RWPE1 (cell line): ENCODE data around the gene CCDC144A.
"Not testable (repeated sequence)": the region's sequence is repeated elsewhere in the genome, so short reads cannot be mapped to it uniquely, and the experiment has no call there.

Source experiments
- CTCF ChIA-PET: fragments of 350-600 bp; sonication (Branson Sonifier 250); formaldehyde crosslinking; extraction: SDS; loops from one replicate; lab custom pipeline; 2021; lab: Yijun Ruan, JAX
- POLR2A ChIA-PET: fragments of 400-600 bp; formaldehyde crosslinking; extraction: SDS; loops from one replicate; lab custom pipeline; 2020; ENCODE audit warnings: antibody characterized with exemption; ENCODE audit not compliant: low non-redundant PET; lab: Yijun Ruan, JAX
- DNase-seq: peaks from one replicate; pipeline ENCODE4 v3.0.0; 2012; ENCODE audit warnings: low spot score
- H3K27ac ChIP-seq: fragments of 450-650 bp; 2 replicates; pipeline ENCODE4 v1.5.1; 2017
- CTCF ChIP-seq: fragments of 450-650 bp; conservative IDR thresholded peaks from 2 replicates; pipeline ENCODE4 v1.5.1; 2017; ENCODE audit warnings: low read depth, mild to moderate bottlenecking

Gene CCDC144A

GRCh38 chr17:16751224-16751923 is 61.3 kb downstream of the CCDC144A start:
- peak; percentile 24; the same call in 1 of the 2 replicates for TF ChIP-seq CTCF
- H3K27ac ChIP-seq, POLR2A ChIA-PET, CTCF ChIA-PET: not testable (repeated sequence)
- peak; percentile 1 for DNase-seq

GRCh38 chr17:16751924-16752287 is 61.9 kb downstream of the CCDC144A start:
- H3K27ac ChIP-seq, DNase-seq, POLR2A ChIA-PET, CTCF ChIA-PET: not testable (repeated sequence)

- CTCF ChIA-PET, POLR2A ChIA-PET, H3K27ac ChIP-seq, DNase-seq: not testable (repeated sequence)
Observed at GRCh38 chr17:16757520-16757919, 67.5 kb downstream of the CCDC144A start.

GRCh38 chr17:16758177-16758576 is 68.1 kb downstream of the CCDC144A start:
- DNase-seq, H3K27ac ChIP-seq, POLR2A ChIA-PET, CTCF ChIA-PET: not testable (repeated sequence)

- CTCF ChIA-PET, H3K27ac ChIP-seq, POLR2A ChIA-PET, DNase-seq: not testable (repeated sequence)
Observed at GRCh38 chr17:16768290-16769175, 78.5 kb downstream of the CCDC144A start.

- CTCF ChIA-PET, H3K27ac ChIP-seq, POLR2A ChIA-PET, DNase-seq: not testable (repeated sequence)
Observed at GRCh38 chr17:16772394-16773145, 82.5 kb downstream of the CCDC144A start.

GRCh38 chr17:16773146-16773522 is 83.1 kb downstream of the CCDC144A start:
- POLR2A ChIA-PET, CTCF ChIA-PET, H3K27ac ChIP-seq, DNase-seq: not testable (repeated sequence)

- CTCF ChIA-PET, DNase-seq, POLR2A ChIA-PET, H3K27ac ChIP-seq: not testable (repeated sequence)
Observed at GRCh38 chr17:16787851-16788250, 97.8 kb downstream of the CCDC144A start.

GRCh38 chr17:16788889-16789536 is 99.0 kb downstream of the CCDC144A start:
- POLR2A ChIA-PET, CTCF ChIA-PET, H3K27ac ChIP-seq, DNase-seq: not testable (repeated sequence)

GRCh38 chr17:16789622-16790021 is 99.6 kb downstream of the CCDC144A start:
- H3K27ac ChIP-seq, DNase-seq, POLR2A ChIA-PET, CTCF ChIA-PET: not testable (repeated sequence)

- CTCF ChIA-PET, H3K27ac ChIP-seq, DNase-seq, POLR2A ChIA-PET: not testable (repeated sequence)
Observed at GRCh38 chr17:16790313-16790871, 100.4 kb downstream of the CCDC144A start.

GRCh38 chr17:16794215-16794614 is 104.2 kb downstream of the CCDC144A start:
- POLR2A ChIA-PET = not testable (repeated sequence)

GRCh38 chr17:16795894-16796293 is 105.9 kb downstream of the CCDC144A start:
- POLR2A ChIA-PET, DNase-seq, H3K27ac ChIP-seq, CTCF ChIA-PET: not testable (repeated sequence)

More at GRCh38 chr17:16794215-16794614, 104.2 kb downstream of the CCDC144A start:
- DNase-seq, CTCF ChIA-PET, H3K27ac ChIP-seq: not testable (repeated sequence)

GRCh38 chr17:16804851-16805250 is 114.8 kb downstream of the CCDC144A start:
- POLR2A ChIA-PET, H3K27ac ChIP-seq: not testable (repeated sequence)

GRCh38 chr17:16806599-16806998 is 116.6 kb downstream of the CCDC144A start:
- POLR2A ChIA-PET, DNase-seq, H3K27ac ChIP-seq: not testable (repeated sequence)
- CTCF ChIA-PET = interaction anchor here (0.6 kb wide), 1 partner anchor 268 kb away, joined by 3 read pairs; no protein-coding TSS in a partner anchor

More at GRCh38 chr17:16804851-16805250, 114.8 kb downstream of the CCDC144A start:
- CTCF ChIA-PET, DNase-seq: not testable (repeated sequence)
